ENCODE data around the gene ADAM19. TPM values are rescaled to one million over a fixed set of nuclear protein-coding genes. Genes with fewer than 3 reads are reported as not detected.
A peak's percentile ranks its signal among the peaks of the same experiment; 100 is the strongest.

The ADAM19 gene
- total RNA-seq, 6 experiments from 2014 or later = 1.8 to 9.4 (median 4.5) TPM

- Histone ChIP-seq H3K36me3 (no peaks in the 10 kb centered on the region), H3K4me3 (no peak overlapping the region), H3K4me1 (peaks cover 3 to 53% (median 25%) of the 10 kb centered on the region in 4 donors), H3K27me3 (no peaks in the 10 kb centered on the region), H3K9me3 (no peaks in the 10 kb centered on the region), H3K27ac (no peak overlapping the region)
- DNase-seq (no peak), ATAC-seq (no peak)
- 83% methylated on average over 1 of the region's 1 CpG for WGBS (ENCODE audit: insufficient coverage, low coverage, low lambda C conversion rate, missing lambda C conversion rate)
- TF ChIP-seq, protein P1, sequence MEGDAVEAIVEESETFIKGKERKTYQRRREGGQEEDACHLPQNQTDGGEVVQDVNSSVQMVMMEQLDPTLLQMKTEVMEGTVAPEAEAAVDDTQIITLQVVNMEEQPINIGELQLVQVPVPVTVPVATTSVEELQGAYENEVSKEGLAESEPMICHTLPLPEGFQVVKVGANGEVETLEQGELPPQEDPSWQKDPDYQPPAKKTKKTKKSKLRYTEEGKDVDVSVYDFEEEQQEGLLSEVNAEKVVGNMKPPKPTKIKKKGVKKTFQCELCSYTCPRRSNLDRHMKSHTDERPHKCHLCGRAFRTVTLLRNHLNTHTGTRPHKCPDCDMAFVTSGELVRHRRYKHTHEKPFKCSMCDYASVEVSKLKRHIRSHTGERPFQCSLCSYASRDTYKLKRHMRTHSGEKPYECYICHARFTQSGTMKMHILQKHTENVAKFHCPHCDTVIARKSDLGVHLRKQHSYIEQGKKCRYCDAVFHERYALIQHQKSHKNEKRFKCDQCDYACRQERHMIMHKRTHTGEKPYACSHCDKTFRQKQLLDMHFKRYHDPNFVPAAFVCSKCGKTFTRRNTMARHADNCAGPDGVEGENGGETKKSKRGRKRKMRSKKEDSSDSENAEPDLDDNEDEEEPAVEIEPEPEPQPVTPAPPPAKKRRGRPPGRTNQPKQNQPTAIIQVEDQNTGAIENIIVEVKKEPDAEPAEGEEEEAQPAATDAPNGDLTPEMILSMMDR (IDR thresholded peaks at IDR 0.05) = no peak
- no peak for TF ChIP-seq POLR2A (IDR thresholded peaks at IDR 0.05)
- intact Hi-C loops (cut with DNase I) = no loop called here
Observed at GRCh38 chr5:157552650-157553049, 22.9 kb downstream of the ADAM19 start.

DNA sequence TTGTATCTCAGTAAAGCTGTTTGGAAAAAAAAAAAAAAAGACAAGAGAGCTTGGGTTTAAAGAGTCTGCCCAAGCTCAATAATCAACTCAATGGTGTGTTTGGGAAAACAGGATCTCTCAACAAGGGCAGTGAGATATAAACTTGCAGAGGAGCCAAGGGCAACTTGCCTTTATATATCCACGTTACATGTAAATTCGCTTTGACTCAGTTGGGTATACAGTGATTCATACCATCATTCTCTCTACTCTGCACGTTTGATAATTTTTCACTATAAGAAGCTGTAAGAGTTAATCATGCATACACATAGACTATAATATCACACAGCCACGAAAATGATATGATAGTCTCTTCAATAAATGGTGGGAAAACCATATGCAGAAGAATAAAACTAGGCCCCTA is 24.9 kb downstream of the ADAM19 start:
- H3K36me3 ChIP-seq = no peaks in the 10 kb centered on the region
- H3K9me3 ChIP-seq = no peaks in the 10 kb centered on the region
- H3K4me3 ChIP-seq = no peak overlapping the region
- H3K27ac ChIP-seq = no peak overlapping the region
- no peaks in the 10 kb centered on the region for H3K27me3 ChIP-seq
- TF ChIP-seq, protein P1 (IDR thresholded peaks at IDR 0.05) = no peak
- TF ChIP-seq POLR2A (IDR thresholded peaks at IDR 0.05) = no peak
- DNase-seq = no peak
- peaks cover 3 to 66% (median 28%) of the 10 kb centered on the region in 4 donors for H3K4me1 ChIP-seq
- ATAC-seq = no peak
- intact Hi-C loops (cut with DNase I) = no loop called here
- 84% methylated on average over 4 of the region's 4 CpGs for WGBS (ENCODE audit: insufficient coverage, low coverage, low lambda C conversion rate, missing lambda C conversion rate)

DNA sequence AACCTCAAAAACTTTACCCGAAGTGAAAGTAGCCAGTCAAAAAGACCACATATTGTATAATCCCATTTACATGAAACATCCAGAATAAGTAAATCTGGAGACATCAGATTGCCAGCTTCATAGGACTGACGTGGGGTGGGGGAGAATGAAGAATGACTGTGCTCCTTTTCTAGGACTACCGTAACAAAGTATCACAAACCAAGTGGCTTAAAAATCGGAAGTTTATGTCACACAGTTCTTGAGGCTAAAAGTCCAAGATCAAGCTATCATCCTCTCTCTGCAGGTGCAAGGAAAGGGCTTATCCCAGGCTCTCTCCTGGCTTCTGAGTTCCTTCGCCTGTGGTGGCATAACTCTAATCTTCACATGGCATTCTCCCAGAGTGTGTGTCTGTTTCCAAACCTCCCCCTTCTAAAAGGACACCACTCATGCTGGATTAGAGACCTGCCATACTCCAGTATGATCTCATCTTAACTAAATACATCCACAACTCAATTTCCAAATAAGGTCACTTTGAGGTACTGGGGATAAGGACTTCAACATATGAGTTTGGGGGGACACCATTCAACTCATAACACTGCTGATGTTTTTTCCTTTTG is 25.5 kb downstream of the ADAM19 start:
- peak overlapping the region in 1 of 3 donors; percentile 80 for H3K27ac ChIP-seq
- H3K4me1 ChIP-seq = peaks cover 3 to 60% (median 25%) of the 10 kb centered on the region in 4 donors
- peak in 1 of 4 donors; percentile 7 for ATAC-seq
- no peaks in the 10 kb centered on the region for H3K27me3 ChIP-seq
- intact Hi-C loops (cut with DNase I) = no loop called here
- no peak for TF ChIP-seq POLR2A (IDR thresholded peaks at IDR 0.05)
- TF ChIP-seq, protein P1 (IDR thresholded peaks at IDR 0.05) = no peak
- H3K4me3 ChIP-seq = no peak overlapping the region
- DNase-seq = no peak
- no peaks in the 10 kb centered on the region for H3K9me3 ChIP-seq
- WGBS (ENCODE audit: insufficient coverage, low coverage, low lambda C conversion rate, missing lambda C conversion rate) = 77% methylated on average over 5 of the region's 5 CpGs
- no peaks in the 10 kb centered on the region for H3K36me3 ChIP-seq

DNA sequence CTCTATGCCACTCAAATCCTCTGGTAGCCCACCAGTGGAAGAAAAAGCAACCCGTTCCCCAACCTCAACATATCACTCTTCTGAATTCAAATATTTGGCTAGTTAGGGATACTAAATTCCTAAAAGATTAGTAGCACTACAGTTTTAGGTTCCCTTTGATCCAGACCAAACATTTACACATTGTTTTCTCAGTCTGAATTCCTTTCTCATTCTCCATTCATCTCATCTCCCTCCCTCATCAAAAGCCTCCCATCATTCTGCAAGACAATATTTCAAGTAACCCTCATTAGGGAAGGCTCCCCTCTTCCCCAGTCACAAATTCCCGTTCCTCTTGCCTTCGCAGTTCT is 26.3 kb downstream of the ADAM19 start:
- intact Hi-C loops (cut with DNase I) = no loop called here
- Histone ChIP-seq H3K36me3 (no peaks in the 10 kb centered on the region), H3K9me3 (no peaks in the 10 kb centered on the region), H3K4me1 (peaks cover 3 to 52% (median 21%) of the 10 kb centered on the region in 4 donors), H3K27me3 (no peaks in the 10 kb centered on the region), H3K27ac (peak overlapping the region; percentile 61 to 80 (median 66)), H3K4me3 (no peak overlapping the region)
- TF ChIP-seq, protein P1 (IDR thresholded peaks at IDR 0.05) = no peak
- TF ChIP-seq POLR2A (IDR thresholded peaks at IDR 0.05) = no peak
- 65% methylated on average over 3 of the region's 3 CpGs for WGBS (ENCODE audit: insufficient coverage, low coverage, low lambda C conversion rate, missing lambda C conversion rate)
- no peak for ATAC-seq
- no peak for DNase-seq
